Common myeloid progenitor, CD34-positive (primary cell): ENCODE data around the gene BEND7.

Experiments
- CTCF ChIA-PET: fragments of 350-600 bp; sonication (Branson Sonifier 250); formaldehyde crosslinking; loops from one replicate; lab custom pipeline; 2021; ENCODE audit warnings: antibody characterized with exemption; lab: Charles Lee
- POLR2A ChIA-PET: fragments of 350-600 bp; sonication (Branson Sonifier 250); formaldehyde crosslinking; loops from one replicate; lab custom pipeline; 2021; ENCODE audit warnings: antibody characterized with exemption; lab: Charles Lee
- DNase-seq, 3 donors: peaks; one replicate each; pipeline versions ENCODE4 v3.0.0 to v3.0.0-alpha.2; 2013
- H3K27ac ChIP-seq, 2 experiments: 1 replicate in 1 of 2; 2 replicates in 1 of 2; pipeline ENCODE4 v1.7.0; 2013; ENCODE audit warnings: inconsistent platforms in 2 of 2, low read length in 2 of 2, mild to moderate bottlenecking in 2 of 2, low read depth in 1 of 2, moderate library complexity in 1 of 2; ENCODE audit not compliant: severe bottlenecking in 2 of 2, insufficient read depth in 1 of 2, poor library complexity in 1 of 2
- H3K27me3 ChIP-seq, 5 experiments: replicated peaks in 2 of 5; 1 replicate in 3 of 5; 2 replicates in 2 of 5; pipeline versions ENCODE4 v1.6.1 to v1.7.0; 2013; ENCODE audit warnings: low read length in 4 of 5, mild to moderate bottlenecking in 2 of 5, moderate library complexity in 2 of 5, inconsistent platforms in 1 of 5; ENCODE audit not compliant: insufficient read depth in 5 of 5, control insufficient read depth in 4 of 5
- H3K36me3 ChIP-seq, 4 experiments: 1 replicate in 2 of 4; 2 replicates in 2 of 4; pipeline versions ENCODE4 v1.6.1 to v1.7.0; 2013; ENCODE audit warnings: low read length in 3 of 4, control low read depth in 1 of 4, mild to moderate bottlenecking in 1 of 4; ENCODE audit not compliant: control insufficient read depth in 4 of 4, insufficient read depth in 4 of 4
- H3K4me1 ChIP-seq, 4 experiments: 1 replicate in 3 of 4; 2 replicates in 1 of 4; pipeline versions ENCODE4 v1.6.1 to v1.7.1; 2013; ENCODE audit warnings: low read length in 3 of 4, mild to moderate bottlenecking in 3 of 4, control low read depth in 1 of 4, inconsistent platforms in 1 of 4, moderate library complexity in 1 of 4; ENCODE audit not compliant: control insufficient read depth in 4 of 4, insufficient read depth in 4 of 4; ENCODE audit errors: control extremely low read depth in 1 of 4
- H3K4me3 ChIP-seq, 7 experiments: 1 replicate in 4 of 7; 2 replicates in 3 of 7; pipeline versions ENCODE4 v1.5.1 to v1.7.0; 2013; ENCODE audit warnings: mild to moderate bottlenecking in 7 of 7, low read length in 6 of 7, moderate library complexity in 6 of 7, inconsistent platforms in 2 of 7, low read depth in 2 of 7, control low read depth in 1 of 7; ENCODE audit not compliant: insufficient read depth in 4 of 7, control insufficient read depth in 1 of 7; ENCODE audit errors: extremely low read depth in 1 of 7
- H3K9me3 ChIP-seq, 5 experiments: 1 replicate in 4 of 5; 2 replicates in 1 of 5; pipeline versions ENCODE4 v1.6.1 to v1.7.1; 2013; ENCODE audit warnings: low read length in 4 of 5, mild to moderate bottlenecking in 2 of 5, inconsistent platforms in 1 of 5, low read depth in 1 of 5, moderate library complexity in 1 of 5; ENCODE audit not compliant: control insufficient read depth in 4 of 5, insufficient read depth in 2 of 5; ENCODE audit errors: control extremely low read depth in 1 of 5
- WGBS: methylation state at CpG from one replicate; pipeline ENCODE4 v1.1.5; 2013; ENCODE audit not compliant: insufficient coverage; 5-methylcytosine and 5-hydroxymethylcytosine counted together

Gene BEND7

DNA sequence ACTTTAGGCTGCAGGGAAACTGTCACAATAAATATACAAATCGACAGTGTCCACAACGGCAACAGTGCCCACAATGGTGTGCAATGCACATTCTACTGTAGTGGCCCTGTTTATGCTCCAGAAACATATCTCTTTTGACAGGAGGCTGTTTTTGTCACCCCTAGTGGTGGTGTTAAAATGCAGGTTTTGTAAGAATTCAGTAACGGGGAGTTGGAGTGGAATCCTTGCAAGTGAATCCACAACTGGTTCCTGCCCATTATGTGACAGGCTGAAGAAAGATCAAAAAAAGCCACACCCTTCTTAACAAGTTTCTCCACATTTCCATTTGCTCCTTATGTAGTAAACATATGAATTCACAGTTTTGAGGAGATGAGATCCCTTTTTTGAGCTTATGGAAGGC lies 58.5 kb downstream of the BEND7 start:
- ChIA-PET CTCF (interaction anchor here (0.6 to 1.3 kb wide), 3 partner anchors 12 to 98 kb away, joined by 3 read pairs; no protein-coding TSS in a partner anchor), POLR2A (no interaction called here)
- Histone ChIP-seq H3K4me1 (no peaks in the 10 kb centered on the region), H3K4me3 (no peak overlapping the region), H3K27ac (no peak overlapping the region), H3K27me3 (no peaks in the 10 kb centered on the region), H3K9me3 (peaks cover 0 to 8% (median 0%) of the 10 kb centered on the region in 5 experiments), H3K36me3 (peaks cover 0 to 16% (median 6%) of the 10 kb centered on the region in 4 experiments)
- peak in 1 of 3 donors; percentile 3 for DNase-seq
- no CpG with 5 or more reads among the region's 3 CpGs for WGBS

DNA sequence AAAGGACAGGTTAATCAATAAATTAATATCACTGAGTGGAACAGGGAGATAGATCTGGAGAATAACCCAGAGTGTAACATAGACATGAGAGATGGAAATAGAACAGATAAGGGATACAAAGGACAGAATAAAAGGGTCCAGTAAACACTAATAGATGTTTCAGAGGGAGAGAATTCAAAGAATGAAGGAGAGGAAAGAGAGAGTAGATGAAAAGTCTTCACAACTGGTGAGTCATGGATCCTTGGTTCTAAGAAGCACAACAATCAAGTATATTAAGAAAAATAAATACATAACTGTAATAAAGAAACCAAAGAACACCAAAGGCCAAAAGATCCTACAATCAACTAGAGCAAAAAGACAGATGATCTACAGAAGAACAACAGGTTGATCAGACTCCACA lies 66.3 kb downstream of the BEND7 start:
- ChIA-PET POLR2A (no interaction called here), CTCF (no interaction called here)
- no peak for DNase-seq
- H3K4me1 ChIP-seq: no peaks in the 10 kb centered on the region
- no peak overlapping the region for H3K4me3 ChIP-seq
- peaks cover 0 to 20% (median 0%) of the 10 kb centered on the region in 4 experiments for H3K36me3 ChIP-seq
- H3K27ac ChIP-seq: no peak overlapping the region
- H3K9me3 ChIP-seq: peaks cover 0 to 2% (median 0%) of the 10 kb centered on the region in 5 experiments
- no peaks in the 10 kb centered on the region for H3K27me3 ChIP-seq

DNA sequence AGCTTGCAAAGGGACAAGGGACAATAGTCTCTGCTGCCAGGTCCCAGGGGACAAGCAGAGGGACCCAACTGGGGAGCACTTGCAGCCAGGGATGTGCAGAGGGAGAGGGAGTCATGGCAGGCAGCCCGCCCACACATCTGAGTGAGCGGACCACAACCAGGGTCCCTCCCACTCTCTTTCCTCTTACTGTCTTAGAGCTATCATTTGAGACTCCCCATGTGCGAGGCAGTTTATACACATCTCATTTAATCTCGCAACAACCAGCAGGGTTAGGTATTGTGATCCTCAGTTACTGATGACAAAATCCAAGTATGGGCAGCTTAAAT lies 70.2 kb downstream of the BEND7 start:
- ChIA-PET POLR2A (no interaction called here), CTCF (no interaction called here)
- DNase-seq: no peak
- Histone ChIP-seq H3K27me3 (no peaks in the 10 kb centered on the region), H3K4me1 (peaks cover 0 to 7% (median 5%) of the 10 kb centered on the region in 4 experiments), H3K4me3 (no peak overlapping the region), H3K9me3 (peaks cover 0 to 2% (median 0%) of the 10 kb centered on the region in 5 experiments), H3K36me3 (peaks cover 0 to 16% (median 0%) of the 10 kb centered on the region in 4 experiments), H3K27ac (no peak overlapping the region)
- 94% methylated on average over 4 of the region's 4 CpGs for WGBS

DNA sequence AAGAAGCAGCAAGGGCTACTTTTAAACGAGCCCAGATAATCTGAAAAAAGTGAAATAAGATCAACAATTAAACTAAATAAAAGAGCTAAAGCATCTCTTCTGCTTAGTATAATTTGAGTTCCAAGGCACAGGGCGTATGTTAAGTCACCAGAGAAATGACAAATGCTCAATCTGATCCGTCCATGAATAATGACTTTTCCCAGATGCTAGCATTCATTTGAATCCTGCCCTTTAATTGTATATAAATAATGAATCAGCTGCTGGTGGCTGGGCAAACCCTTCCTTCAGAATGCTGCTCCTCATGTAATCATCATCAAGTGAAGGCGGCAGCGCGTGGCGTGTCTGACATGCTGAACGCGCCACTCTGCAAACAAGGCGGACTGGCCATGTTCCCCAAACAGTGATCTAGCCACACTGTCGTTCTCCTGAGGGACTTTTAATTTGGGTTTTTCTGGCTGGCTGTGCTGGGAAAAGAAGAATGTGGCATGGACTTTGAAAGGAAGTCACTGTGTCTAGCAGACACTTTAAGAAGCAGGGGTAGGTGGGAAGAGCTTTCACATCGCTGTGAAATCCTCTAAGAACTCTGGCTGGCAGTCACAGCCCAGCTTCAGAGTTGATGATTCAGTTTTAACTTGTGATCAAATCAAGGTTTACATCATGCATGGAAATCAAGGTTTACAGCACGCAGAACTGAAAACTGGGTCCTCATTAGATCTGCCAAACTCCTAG lies 70.7 kb downstream of the BEND7 start:
- Histone ChIP-seq H3K4me3 (no peak overlapping the region), H3K27ac (no peak overlapping the region), H3K9me3 (peaks cover 0 to 2% (median 0%) of the 10 kb centered on the region in 5 experiments), H3K36me3 (peaks cover 0 to 13% (median 0%) of the 10 kb centered on the region in 4 experiments), H3K4me1 (peaks cover 0 to 9% (median 5%) of the 10 kb centered on the region in 4 experiments), H3K27me3 (no peaks in the 10 kb centered on the region)
- DNase-seq: no peak
- CTCF ChIA-PET: no interaction called here
- 95% methylated on average over 10 of the region's 13 CpGs for WGBS
- POLR2A ChIA-PET: no interaction called here

DNA sequence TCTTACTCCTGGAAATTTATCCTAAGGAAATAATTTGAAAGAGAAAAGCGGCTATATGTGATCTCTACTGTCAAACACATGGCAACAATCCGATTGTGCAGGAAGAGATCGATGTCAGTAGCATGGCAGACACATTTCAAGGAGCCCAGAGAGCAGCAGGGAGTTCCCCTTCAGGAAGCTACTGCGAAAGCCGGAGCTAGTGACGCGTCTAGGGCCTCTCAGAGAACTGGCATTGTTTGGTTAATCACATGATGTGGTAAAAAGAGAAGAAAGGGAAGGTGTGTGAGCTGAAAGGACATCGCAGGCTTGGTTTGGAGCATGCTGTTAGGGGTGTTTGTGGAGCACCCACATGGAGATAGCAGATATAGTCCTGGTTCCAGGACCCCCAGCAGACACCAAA lies 74.9 kb downstream of the BEND7 start:
- H3K36me3 ChIP-seq: peaks cover 0 to 3% (median 0%) of the 10 kb centered on the region in 4 experiments
- POLR2A ChIA-PET: no interaction called here
- H3K27ac ChIP-seq: no peak overlapping the region
- peak; percentile 72 to 90 (median 87) for DNase-seq
- H3K4me3 ChIP-seq: no peak overlapping the region
- WGBS: 7% methylated on average over 6 of the region's 8 CpGs
- no peaks in the 10 kb centered on the region for H3K27me3 ChIP-seq
- peaks cover 0 to 9% (median 5%) of the 10 kb centered on the region in 4 experiments for H3K4me1 ChIP-seq
- CTCF ChIA-PET: interaction anchor here (1.3 to 1.7 kb wide), 3 partner anchors 11 to 82 kb away, joined by 4 to 14 read pairs (median 5); no protein-coding TSS in a partner anchor
- H3K9me3 ChIP-seq: no peaks in the 10 kb centered on the region

DNA sequence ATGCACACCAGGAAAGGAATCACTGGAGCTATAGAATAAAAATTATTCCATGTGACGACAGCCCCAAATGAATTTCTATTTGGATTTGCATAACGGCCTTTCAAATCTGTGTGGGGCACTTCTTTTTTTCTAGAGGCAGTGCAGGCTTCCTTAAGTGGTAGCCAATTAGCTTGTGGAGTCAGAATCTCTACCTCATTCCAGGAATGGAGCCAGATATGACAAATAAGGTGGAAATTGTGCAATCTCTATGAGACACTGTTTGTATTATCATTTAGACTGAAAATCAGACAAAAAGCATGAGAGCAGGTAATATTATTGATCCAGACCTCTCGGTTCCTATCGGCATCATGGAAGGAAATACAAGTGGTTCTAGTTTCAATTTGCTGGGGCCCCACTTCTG lies 78.7 kb downstream of the BEND7 start:
- 100% methylated on average over 3 of the region's 4 CpGs for WGBS

DNA sequence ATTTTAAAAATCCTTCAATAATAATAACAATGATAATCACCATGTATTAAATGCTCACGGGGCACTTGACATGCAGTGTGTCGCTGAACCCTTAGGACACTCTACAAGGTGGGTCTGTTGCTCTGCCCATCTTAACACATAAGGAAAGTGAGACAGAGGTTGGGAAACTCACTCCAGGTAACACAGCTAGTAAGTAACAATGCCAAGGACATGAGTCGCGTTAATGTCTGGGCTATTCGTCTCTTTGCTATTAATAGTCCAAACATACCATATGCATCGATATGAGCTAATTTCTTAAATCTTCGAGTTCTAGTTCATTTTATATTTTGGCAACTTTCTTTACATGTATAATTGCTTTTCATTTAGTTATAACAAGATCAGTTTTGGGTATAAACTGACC lies 79.5 kb downstream of the BEND7 start:
- H3K36me3 ChIP-seq: peaks cover 0 to 18% (median 0%) of the 10 kb centered on the region in 4 experiments
- H3K9me3 ChIP-seq: no peaks in the 10 kb centered on the region
- ChIA-PET POLR2A (interaction anchor here (0.7 kb wide), 1 partner anchor 74 kb away, joined by 4 read pairs; no protein-coding TSS in a partner anchor), CTCF (interaction anchor here (0.6 to 2.3 kb wide), 2 partner anchors 8 to 81 kb away, joined by 4 to 24 read pairs; no protein-coding TSS in a partner anchor)
- H3K27me3 ChIP-seq: no peaks in the 10 kb centered on the region
- WGBS: 100% methylated on average over 5 of the region's 7 CpGs
- H3K27ac ChIP-seq: no peak overlapping the region
- H3K4me1 ChIP-seq: peaks cover 0 to 8% (median 5%) of the 10 kb centered on the region in 4 experiments
- no peak for DNase-seq
- H3K4me3 ChIP-seq: no peak overlapping the region

More for the DNA sequence above, 78.7 kb downstream of the BEND7 start:
- POLR2A ChIA-PET: no interaction called here
- no peak for DNase-seq
- peaks cover 0 to 9% (median 5%) of the 10 kb centered on the region in 4 experiments for H3K4me1 ChIP-seq
- no peak overlapping the region for H3K4me3 ChIP-seq
- peaks cover 0 to 18% (median 0%) of the 10 kb centered on the region in 4 experiments for H3K36me3 ChIP-seq
- no peaks in the 10 kb centered on the region for H3K9me3 ChIP-seq
- CTCF ChIA-PET: interaction anchor here (0.9 to 2.3 kb wide), 2 partner anchors 9 to 12 kb away, joined by 3 to 24 read pairs; no protein-coding TSS in a partner anchor
- H3K27ac ChIP-seq: no peak overlapping the region
- H3K27me3 ChIP-seq: no peaks in the 10 kb centered on the region
